Activated CD8-positive, alpha-beta T cell treated with anti-CD3 and anti-CD28 coated beads for 36 hours (primary cell): ENCODE measurements around the gene CREG2. TPM values are rescaled to one million over a fixed set of nuclear protein-coding genes. Genes with fewer than 3 reads are reported as not detected.

Source experiments
- ATAC-seq: fragments of 200-7000 bp; cut with Tn5 transposase; one replicate; pipeline ENCODE4 v1.10.0; 2021; ENCODE audit warnings: mild to moderate bottlenecking, moderate library complexity
- CTCF ChIA-PET: fragments of 350-600 bp; sonication (Branson Sonifier 250); formaldehyde crosslinking; loops from one replicate; lab custom pipeline; 2021; ENCODE audit warnings: antibody characterized with exemption; lab: Charles Lee
- POLR2A ChIA-PET: fragments of 350-600 bp; sonication (Branson Sonifier 250); formaldehyde crosslinking; loops from one replicate; lab custom pipeline; 2021; ENCODE audit warnings: antibody characterized with exemption; lab: Charles Lee
- DNase-seq: peaks from one replicate; pipeline ENCODE4 v3.0.0-alpha.2; 2020
- H3K27ac Mint-ChIP-seq: one replicate; pipeline ENCODE4 v1.8.0; 2021; ENCODE audit warnings: mild to moderate bottlenecking, mixed read lengths
- H3K27me3 Mint-ChIP-seq: one replicate; pipeline ENCODE4 v1.8.0; 2021; ENCODE audit warnings: mixed read lengths
- H3K36me3 Mint-ChIP-seq: one replicate; pipeline ENCODE4 v1.8.0; 2021; ENCODE audit warnings: low read depth, mixed read lengths
- H3K4me1 Mint-ChIP-seq: one replicate; pipeline ENCODE4 v1.8.0; 2021; ENCODE audit warnings: low read depth, mixed read lengths
- H3K4me3 Mint-ChIP-seq: one replicate; pipeline ENCODE4 v1.8.0; 2021; ENCODE audit warnings: mild to moderate bottlenecking, moderate library complexity, mixed read lengths
- H3K9me3 Mint-ChIP-seq: one replicate; pipeline ENCODE4 v1.8.0; 2021; ENCODE audit warnings: mixed read lengths
- intact Hi-C: fragments of 100-400 bp; cut with micrococcal nuclease; formaldehyde crosslinking; loops from one replicate; pipeline ENCODE4 v1.10.0; 2022
- total RNA-seq, 2 experiments: library from RNA; stranded (reverse); gene quantifications; one replicate each; pipeline ENCODE4 v1.2.3, GENCODE V29; 2021
- TF ChIP-seq, protein P1 (sequence below): fragments of 200-600 bp; IDR thresholded peaks from one replicate; pipeline ENCODE4 v1.8.0; 2022; ENCODE audit warnings: antibody characterized with exemption, mild to moderate bottlenecking

The CREG2 gene
- total RNA-seq, 2 experiments from 2014 or later, result not detected

DNA sequence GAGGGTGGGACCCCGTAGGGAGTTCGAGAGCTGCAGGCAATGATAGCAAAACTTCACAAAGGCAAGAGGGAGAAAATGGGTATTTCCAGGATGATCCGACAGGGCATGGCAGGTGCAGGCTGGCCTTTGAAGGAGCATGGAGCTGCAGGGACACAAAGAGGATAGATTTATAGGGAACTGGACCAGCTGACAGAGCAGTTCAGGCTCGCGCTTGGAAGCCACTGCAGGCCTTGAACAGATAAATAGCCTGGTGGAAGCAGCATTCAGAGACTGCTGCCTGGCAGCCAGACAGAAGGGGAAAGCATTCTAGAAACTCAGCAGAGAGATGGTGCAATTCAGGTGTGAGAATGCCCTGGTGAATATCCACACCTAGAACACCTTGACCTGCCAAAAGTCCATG is 29.3 kb upstream of the CREG2 start:
- no peaks in the 10 kb centered on the region for H3K4me1 Mint-ChIP-seq
- intact Hi-C loops, result loop anchor here (10.0 kb wide), 1 partner anchor 238 kb away; no protein-coding TSS in a partner anchor
- DNase-seq (no peak), ATAC-seq (no peak)
- no peaks in the 10 kb centered on the region for H3K36me3 Mint-ChIP-seq
- no peak overlapping the region for H3K27ac Mint-ChIP-seq
- ChIA-PET CTCF (interaction anchor here (0.6 to 6.4 kb wide), 2 partner anchors 416 to 457 kb away, joined by 3 to 94 read pairs; no protein-coding TSS in a partner anchor), POLR2A (no interaction called here)
- no peak overlapping the region for H3K4me3 Mint-ChIP-seq
- H3K9me3 Mint-ChIP-seq, result peaks cover 2% of the 10 kb centered on the region
- TF ChIP-seq, protein P1, sequence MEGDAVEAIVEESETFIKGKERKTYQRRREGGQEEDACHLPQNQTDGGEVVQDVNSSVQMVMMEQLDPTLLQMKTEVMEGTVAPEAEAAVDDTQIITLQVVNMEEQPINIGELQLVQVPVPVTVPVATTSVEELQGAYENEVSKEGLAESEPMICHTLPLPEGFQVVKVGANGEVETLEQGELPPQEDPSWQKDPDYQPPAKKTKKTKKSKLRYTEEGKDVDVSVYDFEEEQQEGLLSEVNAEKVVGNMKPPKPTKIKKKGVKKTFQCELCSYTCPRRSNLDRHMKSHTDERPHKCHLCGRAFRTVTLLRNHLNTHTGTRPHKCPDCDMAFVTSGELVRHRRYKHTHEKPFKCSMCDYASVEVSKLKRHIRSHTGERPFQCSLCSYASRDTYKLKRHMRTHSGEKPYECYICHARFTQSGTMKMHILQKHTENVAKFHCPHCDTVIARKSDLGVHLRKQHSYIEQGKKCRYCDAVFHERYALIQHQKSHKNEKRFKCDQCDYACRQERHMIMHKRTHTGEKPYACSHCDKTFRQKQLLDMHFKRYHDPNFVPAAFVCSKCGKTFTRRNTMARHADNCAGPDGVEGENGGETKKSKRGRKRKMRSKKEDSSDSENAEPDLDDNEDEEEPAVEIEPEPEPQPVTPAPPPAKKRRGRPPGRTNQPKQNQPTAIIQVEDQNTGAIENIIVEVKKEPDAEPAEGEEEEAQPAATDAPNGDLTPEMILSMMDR, result no peak
- no peaks in the 10 kb centered on the region for H3K27me3 Mint-ChIP-seq

DNA sequence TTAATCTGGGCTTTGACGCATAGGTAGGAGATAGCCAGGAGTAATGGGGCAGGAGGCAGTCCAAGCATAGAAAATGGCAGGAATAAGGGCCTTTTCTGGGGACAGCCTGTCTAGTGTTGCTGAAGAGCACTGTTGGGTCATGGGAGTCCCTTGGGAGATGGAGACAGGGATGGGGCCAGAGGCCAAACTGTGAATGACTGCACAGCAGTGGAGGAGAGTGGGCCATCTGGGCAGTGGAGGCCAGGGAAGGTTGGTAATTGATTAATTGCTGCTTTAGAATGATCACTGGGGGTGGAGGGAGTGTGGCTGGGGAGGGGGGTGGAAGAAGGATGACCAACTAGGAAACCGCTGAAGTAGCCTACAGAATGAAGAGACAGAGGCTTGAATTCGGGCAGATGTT is 28.6 kb upstream of the CREG2 start:
- Mint-ChIP-seq H3K27ac (no peak overlapping the region), H3K9me3 (peaks cover 2% of the 10 kb centered on the region), H3K27me3 (no peaks in the 10 kb centered on the region), H3K4me3 (no peak overlapping the region), H3K36me3 (no peaks in the 10 kb centered on the region), H3K4me1 (no peaks in the 10 kb centered on the region)
- ChIA-PET CTCF (interaction anchor here (6.4 kb wide), 1 partner anchor 416 kb away, joined by 94 read pairs; no protein-coding TSS in a partner anchor), POLR2A (interaction anchor here (0.5 kb wide), 1 partner anchor 350 kb away, joined by 3 read pairs; no protein-coding TSS in a partner anchor)
- intact Hi-C loops, result loop anchor here (10.0 kb wide), 1 partner anchor 239 kb away; no protein-coding TSS in a partner anchor
- no peak for ATAC-seq
- TF ChIP-seq, protein P1, result no peak
- DNase-seq, result no peak

DNA sequence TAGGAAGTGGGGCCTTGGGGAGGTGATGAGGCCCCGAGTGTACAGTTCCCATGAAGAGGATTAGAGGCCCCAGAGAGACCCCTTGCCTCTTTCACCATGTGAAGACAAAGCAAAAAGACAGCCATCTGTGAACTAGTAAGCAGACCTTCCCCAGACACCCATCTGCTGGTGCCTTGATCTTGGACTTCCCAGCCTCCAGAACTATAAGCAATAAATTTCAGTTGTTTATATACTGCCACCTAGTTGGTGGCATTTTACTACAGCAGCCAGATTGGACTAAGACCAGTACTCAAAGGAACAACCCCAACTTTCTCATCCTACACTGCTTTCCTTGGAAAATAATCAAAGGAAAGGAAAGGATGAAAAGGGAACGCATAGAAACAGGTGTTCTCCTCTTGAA is 27.9 kb upstream of the CREG2 start:
- TF ChIP-seq, protein P1, result no peak
- H3K27ac Mint-ChIP-seq, result no peak overlapping the region

DNA sequence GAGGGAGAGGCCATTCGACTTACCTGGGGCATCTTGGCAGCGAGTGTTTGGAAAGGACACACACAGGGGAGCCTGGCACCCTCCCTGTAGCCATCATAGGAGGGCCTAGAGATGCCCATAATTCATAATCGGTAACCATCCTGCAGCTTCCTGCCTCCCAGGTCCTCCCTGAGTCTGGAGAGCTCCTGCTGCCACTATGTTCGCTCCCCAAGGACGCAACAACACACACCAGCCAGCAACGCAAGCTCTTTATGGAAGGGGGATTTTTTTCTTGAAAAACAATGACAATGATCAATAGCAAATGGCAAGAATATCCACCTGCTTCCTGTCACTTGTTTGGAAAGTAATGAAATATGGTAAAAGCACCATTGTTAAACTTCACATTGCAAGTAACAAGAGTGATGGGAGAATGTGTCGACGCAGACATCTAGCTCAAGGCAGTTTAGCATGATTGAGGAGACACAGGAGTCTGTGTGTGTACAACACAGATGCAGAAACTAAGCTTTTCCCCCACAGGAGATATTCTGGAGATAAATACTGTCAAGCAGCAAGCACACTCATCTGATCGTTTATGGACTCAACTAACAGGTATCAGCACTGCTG is 24.9 kb upstream of the CREG2 start:
- Mint-ChIP-seq H3K27me3 (peaks cover 2% of the 10 kb centered on the region), H3K4me3 (no peak overlapping the region), H3K4me1 (no peaks in the 10 kb centered on the region), H3K9me3 (peaks cover 2% of the 10 kb centered on the region), H3K36me3 (no peaks in the 10 kb centered on the region), H3K27ac (no peak overlapping the region)
- no peak for ATAC-seq
- intact Hi-C loops, result loop anchor here (10.0 kb wide), 1 partner anchor 243 kb away; no protein-coding TSS in a partner anchor
- DNase-seq, result no peak
- ChIA-PET POLR2A (no interaction called here), CTCF (interaction anchor here (1.1 to 1.3 kb wide), 2 partner anchors 25 to 279 kb away, joined by 3 read pairs; partner anchors contain the start of gene CREG2)
- TF ChIP-seq, protein P1, result no peak

More for the DNA sequence above, 27.9 kb upstream of the CREG2 start:
- no peak overlapping the region for H3K4me3 Mint-ChIP-seq
- intact Hi-C loops, result loop anchor here (10.0 kb wide), 1 partner anchor 240 kb away; no protein-coding TSS in a partner anchor
- H3K9me3 Mint-ChIP-seq, result peaks cover 2% of the 10 kb centered on the region
- no peaks in the 10 kb centered on the region for H3K4me1 Mint-ChIP-seq
- POLR2A ChIA-PET, result no interaction called here
- ATAC-seq (no peak), DNase-seq (no peak)
- CTCF ChIA-PET, result no interaction called here
- no peaks in the 10 kb centered on the region for H3K27me3 Mint-ChIP-seq
- H3K36me3 Mint-ChIP-seq, result no peaks in the 10 kb centered on the region

DNA sequence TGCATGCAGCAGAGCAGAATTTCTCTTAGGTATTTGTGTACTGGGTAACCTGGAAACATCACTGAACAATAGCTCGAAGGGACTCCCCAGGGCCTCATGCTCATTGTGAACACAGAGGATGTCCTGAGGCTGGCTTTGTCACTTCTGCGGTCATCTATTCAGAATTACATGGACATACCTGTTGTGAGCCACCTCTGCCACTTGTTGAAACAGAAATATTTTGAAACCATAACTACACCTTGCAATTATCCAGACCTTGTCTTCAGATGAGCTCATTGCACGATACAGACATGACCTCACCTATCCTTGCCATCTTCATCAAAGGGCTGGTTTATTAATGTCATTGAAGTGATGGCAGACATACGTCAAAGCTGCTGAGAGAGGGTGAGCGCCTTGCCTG is 23.4 kb upstream of the CREG2 start:
- Mint-ChIP-seq H3K36me3 (no peaks in the 10 kb centered on the region), H3K4me1 (no peaks in the 10 kb centered on the region), H3K9me3 (peaks cover 2% of the 10 kb centered on the region), H3K4me3 (no peak overlapping the region), H3K27ac (no peak overlapping the region), H3K27me3 (peaks cover 2% of the 10 kb centered on the region)
- intact Hi-C loops, result loop anchor here (10.0 kb wide), 1 partner anchor 244 kb away; no protein-coding TSS in a partner anchor
- ATAC-seq (no peak), DNase-seq (no peak)
- CTCF ChIA-PET, result interaction anchor here (1.1 to 2.2 kb wide), 4 partner anchors 8 to 69 kb away, joined by 3 to 12 read pairs (median 5); no protein-coding TSS in a partner anchor
- TF ChIP-seq, protein P1, result no peak
- POLR2A ChIA-PET, result interaction anchor here (0.7 kb wide), 1 partner anchor 62 kb away, joined by 3 read pairs; no protein-coding TSS in a partner anchor
